HG03095 (cell line): ENCODE measurements around the gene JAM2.
"Not testable (repeated sequence)": the region's sequence is repeated elsewhere in the genome, so short reads cannot be mapped to it uniquely, and the experiment has no call there.

Experiments
- ATAC-seq: cut with Tn5 transposase; IDR thresholded peaks from one replicate; pipeline ENCODE4 v1.9.1; 2021; ENCODE audit warnings: moderate library complexity; ENCODE audit not compliant: unreplicated experiment

Gene JAM2

GRCh38 chr21:25643486-25643885 lies 4.4 kb downstream of the JAM2 start:
- no peak for ATAC-seq

GRCh38 chr21:25646474-25646873 lies 7.4 kb downstream of the JAM2 start:
- no peak for ATAC-seq

- no peak for ATAC-seq
Measured at GRCh38 chr21:25647647-25648046, 8.6 kb downstream of the JAM2 start.

GRCh38 chr21:25649146-25649545 lies 10.1 kb downstream of the JAM2 start:
- no peak for ATAC-seq

GRCh38 chr21:25656412-25656811 lies 17.4 kb downstream of the JAM2 start:
- ATAC-seq = no peak

GRCh38 chr21:25657140-25657539 lies 18.1 kb downstream of the JAM2 start:
- no peak for ATAC-seq

- ATAC-seq = no peak
Measured at GRCh38 chr21:25658427-25659035, 19.5 kb downstream of the JAM2 start.

- no peak for ATAC-seq
Measured at GRCh38 chr21:25660233-25660632, 21.2 kb downstream of the JAM2 start.

- no peak for ATAC-seq
Measured at GRCh38 chr21:25664491-25664931, 25.5 kb downstream of the JAM2 start.

- ATAC-seq = no peak
Measured at GRCh38 chr21:25670726-25671125, 31.7 kb downstream of the JAM2 start.

- ATAC-seq = no peak
Measured at GRCh38 chr21:25676451-25676850, 37.4 kb downstream of the JAM2 start.

- no peak for ATAC-seq
Measured at GRCh38 chr21:25682382-25682781, 43.3 kb downstream of the JAM2 start.

GRCh38 chr21:25687787-25688186 lies 48.7 kb downstream of the JAM2 start:
- no peak for ATAC-seq

GRCh38 chr21:25688275-25689155 lies 49.5 kb downstream of the JAM2 start:
- ATAC-seq = no peak

- ATAC-seq = no peak
Measured at GRCh38 chr21:25689226-25689625, 50.2 kb downstream of the JAM2 start.

- no peak for ATAC-seq
Measured at GRCh38 chr21:25691976-25692375, 52.9 kb downstream of the JAM2 start.

- not testable (repeated sequence) for ATAC-seq
Measured at GRCh38 chr21:25695461-25695860, 56.4 kb downstream of the JAM2 start.

GRCh38 chr21:25700741-25701140 lies 61.7 kb downstream of the JAM2 start:
- no peak for ATAC-seq

- no peak for ATAC-seq
Measured at GRCh38 chr21:25701529-25701928, 62.5 kb downstream of the JAM2 start.

GRCh38 chr21:25708467-25709065 lies 69.5 kb downstream of the JAM2 start:
- ATAC-seq = no peak

GRCh38 chr21:25709684-25710265 lies 70.7 kb downstream of the JAM2 start:
- no peak for ATAC-seq

GRCh38 chr21:25710550-25710949 lies 71.5 kb downstream of the JAM2 start:
- ATAC-seq = no peak
